ENCODE results near the gene FXYD6. TPM values are rescaled to one million over a fixed set of nuclear protein-coding genes. Genes with fewer than 3 reads are reported as not detected.

FXYD6 gene
- total and polyA plus RNA-seq, 5 donors: 36.1 to 54.1 (median 45.5) TPM

DNA sequence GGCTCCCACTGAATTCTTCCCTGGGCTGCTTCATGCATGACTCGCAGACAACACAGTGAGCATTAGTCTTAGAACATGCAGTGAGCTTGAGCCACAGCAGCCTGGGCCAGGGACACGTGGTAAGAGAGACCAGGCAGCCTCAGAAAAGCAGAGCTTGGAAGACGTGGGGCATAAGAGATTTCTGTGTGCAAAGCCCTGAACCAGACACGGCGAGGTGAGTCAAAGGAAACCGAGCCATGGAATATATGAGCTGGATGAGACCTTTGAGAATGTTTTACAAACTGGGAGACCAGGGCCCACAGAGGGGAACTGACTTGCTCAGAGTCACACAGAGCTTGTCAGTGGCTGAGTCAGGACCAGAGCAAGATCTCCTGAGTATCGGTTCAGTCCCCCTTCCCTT, 8.5 kb upstream of the FXYD6 start:
- Histone ChIP-seq H3K27ac (ENCODE audit: low read length) (no peak overlapping the region), H3K27me3 (ENCODE audit: control insufficient read depth, insufficient read depth) (no peaks in the 10 kb centered on the region), H3K4me1 (ENCODE audit: control insufficient read depth, insufficient read depth, low read length) (peaks cover 2% of the 10 kb centered on the region), H3K9me3 (ENCODE audit: control insufficient read depth, low read length) (no peaks in the 10 kb centered on the region), H3K4me3 (ENCODE audit: low read length) (no peak overlapping the region)
- ATAC-seq (peak; percentile 24 to 50), DNase-seq (peak in 1 of 3 donors; percentile 50)
- 71% methylated on average over 7 of the region's 7 CpGs for WGBS
- intact Hi-C loops (cut with DNase I): no loop called here

DNA sequence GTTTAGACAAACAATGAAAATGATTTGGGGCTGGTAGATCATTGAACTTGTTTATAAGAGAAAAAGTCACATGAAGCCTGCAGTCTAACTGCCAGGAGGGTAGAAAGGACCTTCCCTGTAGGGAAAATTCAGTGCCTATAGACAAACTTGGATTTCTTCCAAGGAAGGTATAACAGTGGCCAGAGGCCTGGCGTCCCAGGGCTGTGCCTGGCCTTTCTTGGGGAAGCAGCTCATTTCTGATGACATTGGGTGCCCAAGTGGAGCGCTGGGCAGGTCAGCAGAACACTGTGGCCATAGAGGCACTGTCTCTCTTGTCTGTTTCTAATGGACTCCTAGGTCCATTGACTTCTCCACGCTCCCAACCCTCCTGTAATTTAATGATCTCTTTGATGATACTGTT, 6.6 kb upstream of the FXYD6 start:
- ATAC-seq: no peak
- Histone ChIP-seq H3K4me3 (ENCODE audit: low read length) (no peak overlapping the region), H3K27ac (ENCODE audit: low read length) (no peak overlapping the region), H3K4me1 (ENCODE audit: control insufficient read depth, insufficient read depth, low read length) (peaks cover 2% of the 10 kb centered on the region), H3K27me3 (ENCODE audit: control insufficient read depth, insufficient read depth) (no peaks in the 10 kb centered on the region), H3K9me3 (ENCODE audit: control insufficient read depth, low read length) (no peaks in the 10 kb centered on the region)
- no peak for DNase-seq
- WGBS: 85% methylated on average over 3 of the region's 3 CpGs
- intact Hi-C loops (cut with DNase I): no loop called here

DNA sequence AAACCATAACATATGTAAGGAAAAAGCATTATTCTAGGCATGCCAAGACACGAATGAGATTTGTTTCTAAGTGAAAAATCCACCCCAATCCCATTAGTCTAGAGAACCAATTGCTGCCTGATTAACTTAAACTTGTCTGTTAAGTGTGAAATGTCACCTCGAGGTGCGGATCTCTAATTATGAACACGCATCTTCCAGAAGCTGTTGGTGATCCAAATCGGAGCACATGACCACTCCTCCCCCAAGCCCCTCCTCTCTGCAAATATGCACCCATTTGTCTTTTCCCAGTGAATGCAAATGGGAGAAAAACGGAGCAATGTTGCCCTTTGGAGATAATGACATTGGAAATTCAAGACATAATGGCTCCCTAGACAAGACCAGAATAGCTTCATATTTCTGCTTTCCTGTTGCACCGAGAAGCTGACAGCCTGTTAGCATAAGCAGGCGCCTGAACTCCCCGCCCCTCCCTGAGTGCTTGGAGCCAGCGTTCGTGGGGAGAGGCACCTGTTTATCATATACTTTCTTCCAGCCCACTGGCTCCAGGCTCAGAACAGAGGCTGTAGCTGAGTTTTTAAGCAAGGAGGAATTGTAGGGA, 6.0 kb upstream of the FXYD6 start:
- DNase-seq: no peak
- 40% methylated on average over 11 of the region's 11 CpGs for WGBS
- intact Hi-C loops (cut with DNase I): no loop called here
- no peak for ATAC-seq
- Histone ChIP-seq H3K9me3 (ENCODE audit: control insufficient read depth, low read length) (no peaks in the 10 kb centered on the region), H3K27me3 (ENCODE audit: control insufficient read depth, insufficient read depth) (no peaks in the 10 kb centered on the region), H3K4me3 (ENCODE audit: low read length) (no peak overlapping the region), H3K4me1 (ENCODE audit: control insufficient read depth, insufficient read depth, low read length) (peaks cover 2% of the 10 kb centered on the region), H3K27ac (ENCODE audit: low read length) (no peak overlapping the region)

DNA sequence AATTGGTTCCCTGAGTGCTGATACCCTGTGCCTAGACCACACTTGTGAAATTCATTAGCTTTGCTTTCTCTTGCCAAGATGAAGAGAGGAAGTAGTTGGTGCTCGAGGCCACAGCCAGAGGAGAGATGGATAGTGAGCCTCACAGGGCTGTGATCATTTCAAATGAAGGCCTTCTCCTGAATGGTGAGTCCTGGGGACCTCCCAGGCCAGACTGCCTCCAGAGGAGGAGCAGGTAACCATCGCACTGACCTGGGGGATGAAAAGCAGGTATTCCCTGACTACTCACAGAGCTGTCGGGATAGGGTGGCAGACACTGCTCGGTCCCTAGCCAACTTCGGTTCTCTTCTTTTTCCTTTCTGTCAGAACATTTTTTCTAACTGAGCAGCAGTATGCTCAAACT, 4.8 kb upstream of the FXYD6 start:
- 89% methylated on average over 5 of the region's 5 CpGs for WGBS
- H3K9me3 ChIP-seq (ENCODE audit: control insufficient read depth, low read length): no peaks in the 10 kb centered on the region
- H3K4me3 ChIP-seq (ENCODE audit: low read length): no peak overlapping the region
- no peak for ATAC-seq
- H3K4me1 ChIP-seq (ENCODE audit: control insufficient read depth, insufficient read depth, low read length): peaks cover 5% of the 10 kb centered on the region
- no peak overlapping the region for H3K27ac ChIP-seq (ENCODE audit: low read length)
- H3K27me3 ChIP-seq (ENCODE audit: control insufficient read depth, insufficient read depth): no peaks in the 10 kb centered on the region
- DNase-seq: no peak
- intact Hi-C loops (cut with DNase I): no loop called here

DNA sequence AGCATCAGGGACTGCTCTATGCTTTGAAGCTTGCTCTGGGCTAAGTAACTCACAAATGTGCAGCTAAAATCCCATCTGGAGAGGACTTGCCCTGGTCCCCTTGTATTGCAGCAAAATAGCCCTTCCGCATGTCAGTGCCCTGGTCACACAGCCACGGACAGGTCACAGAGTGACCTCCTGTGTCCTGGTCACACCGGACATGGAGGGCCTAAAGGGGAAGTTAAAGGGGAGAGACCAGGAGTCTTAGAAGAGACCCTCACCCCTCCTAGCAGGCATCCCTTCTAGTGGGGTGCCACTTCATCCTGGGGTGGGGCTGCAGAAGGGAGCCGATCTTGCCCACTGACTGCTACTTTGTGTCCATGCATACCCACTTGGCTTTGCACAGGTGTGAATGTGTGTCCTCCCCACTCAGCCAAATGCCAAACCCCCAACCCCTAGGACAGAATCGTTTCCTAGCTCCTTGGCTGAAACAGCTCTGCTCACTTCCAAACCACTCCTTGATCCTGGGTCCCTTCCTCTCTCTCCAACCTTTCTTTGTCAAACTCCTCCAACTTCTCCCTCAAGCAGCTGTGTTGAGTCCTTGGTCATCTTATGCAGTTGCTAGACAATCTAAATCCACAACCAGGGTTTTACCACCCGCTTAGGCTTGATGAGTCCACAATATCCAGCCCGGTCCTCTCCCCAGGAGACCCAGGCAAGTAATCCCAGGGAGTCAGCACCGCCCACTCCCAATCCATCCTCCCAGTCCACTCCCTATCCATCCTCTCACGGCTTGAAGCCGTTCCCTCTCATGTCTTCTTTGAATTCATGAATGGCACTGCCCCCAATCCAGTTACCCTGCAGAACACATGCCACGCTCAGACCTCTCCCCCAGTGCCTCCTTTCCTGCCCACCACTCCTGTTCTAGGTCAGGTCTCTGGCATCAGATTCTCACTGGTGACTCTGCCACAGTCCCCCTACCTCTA, 3.3 kb upstream of the FXYD6 start:
- no peak for DNase-seq
- 87% methylated on average over 11 of the region's 11 CpGs for WGBS
- no peaks in the 10 kb centered on the region for H3K27me3 ChIP-seq (ENCODE audit: control insufficient read depth, insufficient read depth)
- ATAC-seq: no peak
- H3K4me1 ChIP-seq (ENCODE audit: control insufficient read depth, insufficient read depth, low read length): peaks cover 6% of the 10 kb centered on the region
- H3K4me3 ChIP-seq (ENCODE audit: low read length): no peak overlapping the region
- intact Hi-C loops (cut with DNase I): no loop called here
- H3K9me3 ChIP-seq (ENCODE audit: control insufficient read depth, low read length): no peaks in the 10 kb centered on the region
- H3K27ac ChIP-seq (ENCODE audit: low read length): no peak overlapping the region

DNA sequence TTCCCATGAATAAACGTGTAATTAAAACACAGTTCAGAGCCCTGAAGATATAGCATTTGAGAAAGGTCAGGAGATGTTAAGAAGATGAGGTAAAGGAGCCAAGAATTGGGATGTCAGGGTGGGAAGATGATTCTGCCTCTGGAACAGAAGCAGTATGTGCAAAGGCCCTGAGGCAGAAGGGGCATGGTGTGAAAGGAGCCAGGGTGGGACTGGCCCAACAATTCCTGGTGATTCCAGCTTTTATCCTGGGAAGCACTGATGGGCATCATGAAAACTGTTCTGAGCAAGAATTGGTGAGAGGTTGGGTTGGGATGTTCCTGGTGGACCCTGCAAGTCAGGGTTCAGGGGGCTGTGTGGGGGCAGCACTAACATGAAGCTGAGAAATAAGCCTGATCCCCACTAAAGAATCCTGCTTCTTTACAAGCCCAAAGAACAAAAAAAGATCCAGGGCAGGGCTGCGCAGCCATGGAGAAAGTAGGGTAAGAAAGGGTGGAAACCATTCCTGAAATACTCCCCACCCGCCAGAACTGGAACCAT, 2.5 kb upstream of the FXYD6 start:
- ATAC-seq (no peak), DNase-seq (no peak)
- intact Hi-C loops (cut with DNase I): no loop called here
- Histone ChIP-seq H3K4me1 (ENCODE audit: control insufficient read depth, insufficient read depth, low read length) (peaks cover 6% of the 10 kb centered on the region), H3K27me3 (ENCODE audit: control insufficient read depth, insufficient read depth) (no peaks in the 10 kb centered on the region), H3K9me3 (ENCODE audit: control insufficient read depth, low read length) (no peaks in the 10 kb centered on the region), H3K27ac (ENCODE audit: low read length) (no peak overlapping the region), H3K4me3 (ENCODE audit: low read length) (no peak overlapping the region)
- WGBS: 82% methylated on average over 3 of the region's 3 CpGs

DNA sequence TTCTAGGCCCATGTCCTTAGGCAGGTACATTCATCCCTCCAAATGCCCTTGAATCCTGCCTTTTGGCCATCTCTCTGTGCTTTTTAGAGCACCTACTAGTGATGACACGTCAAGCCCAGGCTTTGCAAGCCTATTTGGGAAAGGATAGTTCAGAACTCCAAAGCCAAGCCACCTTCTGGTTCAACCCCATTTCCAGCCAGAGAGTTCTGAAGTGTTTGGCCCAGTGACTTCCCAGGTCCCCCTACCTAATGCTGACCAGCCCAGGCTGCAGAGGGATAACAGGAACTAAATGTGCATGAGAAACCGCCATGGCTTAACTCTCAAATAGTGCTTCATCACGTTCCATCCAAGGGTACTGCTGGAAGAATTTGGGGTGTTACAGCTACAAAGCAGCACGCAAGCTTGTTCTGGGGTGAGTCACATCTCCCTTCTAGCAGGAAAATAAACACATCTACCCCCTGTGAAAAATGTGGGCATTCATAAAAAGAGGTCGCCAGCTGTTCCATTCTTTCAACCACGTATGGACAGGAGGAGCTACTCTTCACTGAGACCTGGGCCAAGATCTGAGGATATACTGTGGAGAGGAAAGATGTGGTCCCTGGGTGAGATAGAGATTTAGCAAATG, 2.0 kb upstream of the FXYD6 start:
- no peaks in the 10 kb centered on the region for H3K9me3 ChIP-seq (ENCODE audit: control insufficient read depth, low read length)
- 88% methylated on average over 6 of the region's 6 CpGs for WGBS
- peaks cover 6% of the 10 kb centered on the region for H3K4me1 ChIP-seq (ENCODE audit: control insufficient read depth, insufficient read depth, low read length)
- ATAC-seq: no peak
- H3K27me3 ChIP-seq (ENCODE audit: control insufficient read depth, insufficient read depth): no peaks in the 10 kb centered on the region
- intact Hi-C loops (cut with DNase I): no loop called here
- no peak overlapping the region for H3K27ac ChIP-seq (ENCODE audit: low read length)
- H3K4me3 ChIP-seq (ENCODE audit: low read length): no peak overlapping the region
- no peak for DNase-seq

DNA sequence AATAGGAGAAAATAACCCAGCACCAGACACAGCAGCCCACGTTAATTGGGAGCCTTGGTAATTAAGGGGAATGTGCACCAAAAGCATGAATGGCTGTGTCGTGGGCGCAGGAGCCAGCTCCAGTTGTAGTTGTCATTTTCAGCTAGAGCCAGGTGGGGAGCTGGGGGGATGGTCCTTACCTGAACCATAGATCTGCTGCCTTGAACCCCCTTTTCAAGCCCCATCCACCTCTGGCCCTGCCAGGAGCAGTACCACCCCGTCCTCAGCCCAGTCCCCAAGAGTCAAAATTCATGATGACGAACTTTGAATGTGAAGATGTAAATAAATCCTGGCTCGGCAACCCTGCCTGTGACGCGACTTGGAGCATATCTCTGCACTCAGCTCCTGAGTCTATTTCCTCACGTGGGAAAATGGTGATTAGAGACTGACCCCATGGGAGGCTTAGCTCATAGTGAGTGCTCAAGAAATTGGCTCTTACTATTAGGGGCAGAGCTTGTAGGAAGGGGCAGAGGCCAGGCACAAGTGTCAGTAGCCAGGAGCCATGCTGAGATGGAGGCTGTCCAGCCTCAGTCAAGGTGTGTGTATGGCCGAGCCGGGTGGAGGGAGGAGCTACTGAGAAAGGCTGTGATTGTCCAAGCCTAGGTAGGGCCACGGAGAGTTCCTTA, 794 bp upstream of the FXYD6 start:
- peaks cover 10% of the 10 kb centered on the region for H3K4me1 ChIP-seq (ENCODE audit: control insufficient read depth, insufficient read depth, low read length)
- no peaks in the 10 kb centered on the region for H3K27me3 ChIP-seq (ENCODE audit: control insufficient read depth, insufficient read depth)
- peak overlapping the region; percentile 71 for H3K4me3 ChIP-seq (ENCODE audit: low read length)
- no peaks in the 10 kb centered on the region for H3K9me3 ChIP-seq (ENCODE audit: control insufficient read depth, low read length)
- peak; percentile 68 to 85 (median 75) for DNase-seq
- H3K27ac ChIP-seq (ENCODE audit: low read length): peak overlapping the region; percentile 45
- ATAC-seq: peak; percentile 60 to 69
- 15% methylated on average over 12 of the region's 12 CpGs for WGBS
- intact Hi-C loops (cut with DNase I): no loop called here

DNA sequence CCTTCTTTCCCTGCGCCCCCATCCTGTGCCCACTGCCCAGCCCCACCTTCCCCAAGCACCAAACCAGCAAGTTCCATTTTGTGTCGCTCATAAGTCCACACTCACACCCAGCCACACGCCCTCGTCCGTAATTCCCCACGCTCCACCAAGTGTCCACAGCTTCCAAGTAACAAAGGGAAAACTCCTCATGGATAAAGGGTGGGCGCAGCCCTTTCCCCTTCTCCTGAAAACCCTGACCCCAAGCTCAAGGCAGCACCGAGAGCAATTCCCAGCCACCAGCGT, 458 bp downstream of the FXYD6 start:
- Histone ChIP-seq H3K27me3 (ENCODE audit: control insufficient read depth, insufficient read depth) (no peaks in the 10 kb centered on the region), H3K27ac (ENCODE audit: low read length) (peak overlapping the region; percentile 60), H3K4me1 (ENCODE audit: control insufficient read depth, insufficient read depth, low read length) (peaks cover 13% of the 10 kb centered on the region), H3K9me3 (ENCODE audit: control insufficient read depth, low read length) (no peaks in the 10 kb centered on the region), H3K4me3 (ENCODE audit: low read length) (peak overlapping the region; percentile 71)
- intact Hi-C loops (cut with DNase I): no loop called here
- DNase-seq (no peak), ATAC-seq (peak in 1 of 2 donors; percentile 1)
- under 1% methylated on average over 9 of the region's 9 CpGs for WGBS

DNA sequence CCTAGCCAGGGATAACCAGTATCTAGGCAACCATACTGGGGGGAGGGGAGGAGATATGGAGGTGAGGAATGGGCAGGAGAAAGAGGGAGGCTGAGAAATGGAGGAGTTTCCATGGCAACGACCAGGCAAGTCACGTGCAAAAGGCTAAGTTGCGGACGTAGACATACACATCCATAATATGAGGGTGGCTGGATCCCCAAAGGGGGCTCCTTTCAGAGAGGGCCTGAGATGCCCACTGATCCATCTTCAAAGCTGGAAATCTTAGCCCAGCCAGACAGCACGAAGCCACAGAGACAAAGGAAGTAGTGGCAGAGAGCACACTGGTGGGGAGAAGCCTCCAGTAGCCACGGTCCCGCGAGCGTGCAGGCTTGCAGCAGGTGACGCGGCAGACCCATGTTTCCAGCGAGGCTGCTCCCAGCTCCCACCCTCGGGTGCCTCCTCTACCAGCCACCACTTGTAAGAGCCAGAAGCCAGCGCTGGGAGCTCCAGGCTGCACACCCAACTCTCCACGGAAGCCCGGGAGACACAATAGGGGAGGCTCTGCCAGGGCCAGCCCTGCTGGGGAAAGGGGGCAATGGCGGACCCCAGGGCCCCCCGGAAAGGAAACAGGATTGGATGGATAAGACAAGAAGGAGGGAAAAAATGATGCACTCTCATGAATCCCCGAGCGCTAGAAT, 938 bp downstream of the FXYD6 start:
- Histone ChIP-seq H3K4me3 (ENCODE audit: low read length) (peak overlapping the region; percentile 71), H3K4me1 (ENCODE audit: control insufficient read depth, insufficient read depth, low read length) (peaks cover 13% of the 10 kb centered on the region), H3K27me3 (ENCODE audit: control insufficient read depth, insufficient read depth) (no peaks in the 10 kb centered on the region), H3K27ac (ENCODE audit: low read length) (no peak overlapping the region), H3K9me3 (ENCODE audit: control insufficient read depth, low read length) (no peaks in the 10 kb centered on the region)
- WGBS: 3% methylated on average over 20 of the region's 20 CpGs
- DNase-seq: peak in 2 of 3 donors; percentile 67 to 73
- intact Hi-C loops (cut with DNase I): no loop called here
- peak; percentile 1 for ATAC-seq
